ENCODE results near the gene C9orf152.
"Not testable (repeated sequence)": the region's sequence is repeated elsewhere in the genome, so short reads cannot be mapped to it uniquely, and the experiment has no call there.

The C9orf152 gene

GRCh38 chr9:110208031-110208430 lies at the start of gene C9orf152:
TSS of gene C9orf152 (minus strand) at chr9:110208159. CDS start at chr9:110207579, 580 bp downstream.
- DNase-seq (ENCODE audit: insufficient read length, low spot score) (no peak), FAIRE-seq (no peak)
- no peak for TF ChIP-seq POLR2A (IDR thresholded peaks at IDR 0.05; ENCODE audit: low read depth, low read length)

GRCh38 chr9:110257097-110257841 lies 49.3 kb upstream of the C9orf152 start:
- DNase-seq (ENCODE audit: insufficient read length, low spot score) (no peak), FAIRE-seq (no peak)
- peak; percentile 21; the same call in 1 of the 2 replicates for TF ChIP-seq POLR2A (IDR thresholded peaks at IDR 0.05; ENCODE audit: low read depth, low read length)

DNA sequence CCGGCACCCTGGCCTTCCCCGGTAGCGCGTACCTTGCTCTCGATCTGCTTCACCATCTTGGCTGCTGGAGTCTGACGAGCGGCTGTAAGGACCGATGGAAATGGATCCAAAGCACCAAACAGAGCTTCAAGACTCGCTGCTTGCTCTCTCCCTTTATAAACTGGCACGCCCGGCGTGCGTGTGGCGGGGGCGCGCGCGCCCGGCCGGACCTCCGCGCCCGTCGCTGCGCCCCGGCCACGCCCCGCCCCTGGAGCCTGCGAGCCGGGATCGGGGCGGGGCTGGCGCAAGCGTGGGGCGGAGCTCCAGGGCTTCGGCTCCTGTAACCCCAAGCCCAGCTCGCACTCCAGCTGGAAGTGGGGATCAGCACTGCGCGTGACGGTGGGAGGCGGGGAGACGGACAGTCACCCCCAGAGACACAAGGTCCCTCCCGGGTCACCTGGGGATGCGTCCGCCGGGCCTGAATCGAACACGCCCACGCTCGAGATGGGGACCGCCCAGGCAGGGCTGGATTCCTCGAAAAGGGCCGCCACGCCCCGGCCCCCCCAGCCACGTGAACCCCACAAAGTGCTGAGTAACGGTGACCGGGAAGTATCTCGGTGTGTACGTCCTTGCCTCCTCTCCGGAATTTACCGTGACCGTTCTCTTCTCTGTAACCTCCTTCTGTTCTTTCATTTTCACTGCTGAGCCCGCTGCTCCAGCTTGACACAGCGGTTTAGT lies 48.6 kb upstream of the C9orf152 start, which contains the start of gene TXN:
Gene TXN (minus strand): TSS at position 128 of the 717 bp plus-strand sequence. CDS start 72 bp downstream, at position 56.
- FAIRE-seq (peak; percentile 80), DNase-seq (ENCODE audit: insufficient read length, low spot score) (peak; percentile 93)
- peak; percentile 91 for TF ChIP-seq POLR2A (IDR thresholded peaks at IDR 0.05; ENCODE audit: low read depth, low read length)

- TF ChIP-seq POLR2A (IDR thresholded peaks at IDR 0.05; ENCODE audit: low read depth, low read length), result peak; percentile 38; the same call in 1 of the 2 replicates
- FAIRE-seq (no peak), DNase-seq (ENCODE audit: insufficient read length, low spot score) (peak; percentile 80)
These were observed 47.8 kb upstream of the C9orf152 start for GRCh38 chr9:110255463-110256379.

- TF ChIP-seq POLR2A (IDR thresholded peaks at IDR 0.05; ENCODE audit: low read depth, low read length), result no peak
These were observed 47.1 kb upstream of the C9orf152 start for GRCh38 chr9:110255034-110255462.

DNA sequence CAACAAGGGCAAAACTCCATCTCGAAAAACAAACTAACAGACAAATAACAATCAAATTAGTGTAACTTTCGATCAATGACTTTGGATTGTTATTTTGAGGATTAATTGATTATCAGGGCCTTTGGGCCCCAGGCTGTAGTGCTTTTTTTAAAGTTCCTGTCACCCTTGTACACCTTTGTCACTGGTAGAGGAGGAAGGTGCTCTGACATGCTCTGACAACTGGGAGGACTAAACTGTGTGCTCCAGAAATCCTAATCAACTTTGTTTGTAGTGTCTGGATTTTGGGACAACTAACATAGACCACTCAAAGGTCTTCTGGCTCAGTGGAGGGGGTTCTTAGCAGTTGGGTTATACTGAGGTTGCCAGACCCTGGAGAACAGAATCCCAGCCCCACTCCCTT lies 46.5 kb upstream of the C9orf152 start:
- DNase-seq (ENCODE audit: insufficient read length, low spot score) (no peak), FAIRE-seq (no peak)
- no peak for TF ChIP-seq POLR2A (IDR thresholded peaks at IDR 0.05; ENCODE audit: low read depth, low read length)

More at GRCh38 chr9:110255034-110255462, 47.1 kb upstream of the C9orf152 start:
- DNase-seq (ENCODE audit: insufficient read length, low spot score) (no peak), FAIRE-seq (no peak)

DNA sequence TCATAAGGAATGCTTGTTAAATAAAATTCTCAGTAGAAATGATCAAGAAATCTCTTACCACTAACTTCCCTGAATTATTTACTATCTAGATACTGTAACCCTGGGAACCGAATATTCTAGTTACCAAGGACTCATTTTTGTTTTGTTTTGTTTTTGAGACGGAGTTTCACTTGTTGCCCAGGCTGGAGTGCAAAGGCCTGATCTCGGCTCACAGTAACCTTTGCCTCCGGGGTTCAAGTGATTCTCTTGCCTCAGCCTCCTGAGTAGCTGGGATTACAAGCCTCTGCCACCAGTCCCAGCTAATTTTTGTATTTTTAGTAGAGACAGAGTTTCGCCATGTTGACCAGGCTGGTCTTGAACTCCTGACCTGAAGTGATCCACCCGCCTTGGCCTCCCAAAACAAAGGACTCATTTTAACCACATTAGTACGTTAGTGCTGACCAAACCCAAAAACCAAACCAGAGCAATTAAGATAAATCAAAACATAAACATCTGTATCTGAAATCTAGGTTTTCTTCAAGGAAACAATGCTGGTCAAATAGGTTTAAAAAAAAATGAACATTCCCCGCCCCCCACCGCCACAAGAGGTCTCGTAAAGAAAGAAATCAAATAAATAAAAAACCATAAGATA lies 44.7 kb upstream of the C9orf152 start:
- FAIRE-seq (no peak), DNase-seq (ENCODE audit: insufficient read length, low spot score) (no peak)
- TF ChIP-seq POLR2A (IDR thresholded peaks at IDR 0.05; ENCODE audit: low read depth, low read length), result no peak

GRCh38 chr9:110251770-110252169 lies 43.8 kb upstream of the C9orf152 start:
- not testable (repeated sequence) for FAIRE-seq; DNase-seq (ENCODE audit: insufficient read length, low spot score)

DNA sequence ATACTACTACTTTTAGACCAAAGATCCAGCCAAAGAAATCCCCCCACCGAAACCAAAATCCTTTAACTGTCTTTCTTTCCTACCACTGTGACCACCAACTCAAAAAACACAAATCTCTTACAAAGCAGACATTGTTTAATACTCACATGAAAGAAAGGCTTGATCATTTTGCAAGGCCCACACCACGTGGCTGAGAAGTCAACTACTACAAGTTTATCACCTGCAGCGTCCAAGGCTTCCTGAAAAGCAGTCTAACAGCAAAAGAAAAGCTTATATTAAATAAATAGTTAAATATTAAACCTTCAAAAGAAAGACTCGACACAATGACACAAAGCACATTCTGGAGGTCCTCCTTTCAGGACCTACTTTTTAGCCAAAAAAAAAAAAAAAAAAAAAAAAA lies 43.3 kb upstream of the C9orf152 start:
- no peak for TF ChIP-seq POLR2A (IDR thresholded peaks at IDR 0.05; ENCODE audit: low read depth, low read length)
- FAIRE-seq, result no peak
- no peak for DNase-seq (ENCODE audit: insufficient read length, low spot score)

- FAIRE-seq (no peak), DNase-seq (ENCODE audit: insufficient read length, low spot score) (no peak)
- TF ChIP-seq POLR2A (IDR thresholded peaks at IDR 0.05; ENCODE audit: low read depth, low read length), result no peak
These were observed 41.6 kb upstream of the C9orf152 start for GRCh38 chr9:110249603-110250002.

GRCh38 chr9:110248361-110248760 lies 40.4 kb upstream of the C9orf152 start:
- DNase-seq (ENCODE audit: insufficient read length, low spot score) (no peak), FAIRE-seq (peak; percentile 85)
- no peak for TF ChIP-seq POLR2A (IDR thresholded peaks at IDR 0.05; ENCODE audit: low read depth, low read length)

GRCh38 chr9:110246214-110246613 lies 38.3 kb upstream of the C9orf152 start:
- FAIRE-seq (no peak), DNase-seq (ENCODE audit: insufficient read length, low spot score) (no peak)
- no peak for TF ChIP-seq POLR2A (IDR thresholded peaks at IDR 0.05; ENCODE audit: low read depth, low read length)

- FAIRE-seq, result no peak
- TF ChIP-seq POLR2A (IDR thresholded peaks at IDR 0.05; ENCODE audit: low read depth, low read length), result no peak
- no peak for DNase-seq (ENCODE audit: insufficient read length, low spot score)
These were observed 36.7 kb upstream of the C9orf152 start for GRCh38 chr9:110244616-110245015.

Data from H54 (cell line).